ENCODE measurements around the gene NTM. TPM values are rescaled to one million over a fixed set of nuclear protein-coding genes. Genes with fewer than 3 reads are reported as not detected.

Gene NTM
- total and polyA plus RNA-seq, 2 of the 8 experiments (the other 6 are each of a cell fraction or from before 2014, with no cell fraction given) = 13.4 to 20.0 TPM

DNA sequence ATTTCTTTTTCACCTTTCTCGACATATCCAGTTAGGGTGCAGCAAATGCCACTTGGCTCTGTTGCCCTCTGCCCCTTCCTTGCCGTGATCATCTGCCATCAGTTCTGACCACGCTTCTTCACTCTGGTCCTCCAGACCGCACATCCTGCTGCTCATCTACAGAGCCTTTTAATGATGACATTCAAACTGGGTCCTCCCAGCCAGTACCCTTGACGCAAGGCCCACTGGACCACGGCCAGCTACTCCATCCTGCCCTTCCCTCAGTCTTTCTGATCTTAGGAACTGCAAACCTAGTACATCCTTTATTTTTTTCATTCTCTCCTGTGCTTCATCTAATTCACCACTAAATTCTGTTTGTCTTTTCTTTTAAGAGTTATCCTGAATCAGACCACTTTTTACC, 551.8 kb downstream of the NTM start:
- H3K27ac ChIP-seq (ENCODE audit: low read depth, low read length) = no peak overlapping the region
- H3K56ac ChIP-seq (replicated peaks; ENCODE audit: insufficient read length, low read depth, low read length) = no peak overlapping the region
- no peak overlapping the region for H4K8ac ChIP-seq (ENCODE audit: extremely low read depth, insufficient read depth, low read length)
- no peak overlapping the region for H3K9ac ChIP-seq (replicated peaks in 1 of 4; ENCODE audit: extremely low read depth in 1 of 4, low read depth in 3 of 4, low read length in 3 of 4)
- TF ChIP-seq SRF (IDR thresholded peaks at IDR 0.05; ENCODE audit: low read depth, low read length) (no peak), ZNF274 (IDR thresholded peaks at IDR 0.05; ENCODE audit: borderline replicate concordance, extremely low read depth, low read length) (no peak), PHF8 (conservative IDR thresholded peaks at IDR 0.05; ENCODE audit: low read depth, low read length) (no peak), BCL11A (IDR thresholded peaks at IDR 0.05; ENCODE audit: low read depth in 2 of 2, low read length in 2 of 2) (no peak), JUND (IDR thresholded peaks at IDR 0.05; ENCODE audit: low read length) (no peak)
- TF ChIP-seq, protein P1, sequence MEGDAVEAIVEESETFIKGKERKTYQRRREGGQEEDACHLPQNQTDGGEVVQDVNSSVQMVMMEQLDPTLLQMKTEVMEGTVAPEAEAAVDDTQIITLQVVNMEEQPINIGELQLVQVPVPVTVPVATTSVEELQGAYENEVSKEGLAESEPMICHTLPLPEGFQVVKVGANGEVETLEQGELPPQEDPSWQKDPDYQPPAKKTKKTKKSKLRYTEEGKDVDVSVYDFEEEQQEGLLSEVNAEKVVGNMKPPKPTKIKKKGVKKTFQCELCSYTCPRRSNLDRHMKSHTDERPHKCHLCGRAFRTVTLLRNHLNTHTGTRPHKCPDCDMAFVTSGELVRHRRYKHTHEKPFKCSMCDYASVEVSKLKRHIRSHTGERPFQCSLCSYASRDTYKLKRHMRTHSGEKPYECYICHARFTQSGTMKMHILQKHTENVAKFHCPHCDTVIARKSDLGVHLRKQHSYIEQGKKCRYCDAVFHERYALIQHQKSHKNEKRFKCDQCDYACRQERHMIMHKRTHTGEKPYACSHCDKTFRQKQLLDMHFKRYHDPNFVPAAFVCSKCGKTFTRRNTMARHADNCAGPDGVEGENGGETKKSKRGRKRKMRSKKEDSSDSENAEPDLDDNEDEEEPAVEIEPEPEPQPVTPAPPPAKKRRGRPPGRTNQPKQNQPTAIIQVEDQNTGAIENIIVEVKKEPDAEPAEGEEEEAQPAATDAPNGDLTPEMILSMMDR (IDR thresholded peaks at IDR 0.05; ENCODE audit: control extremely low read depth in 1 of 3, insufficient read depth in 1 of 3, low read depth in 1 of 3, low read length in 3 of 3) = no peak
- H4K20me1 ChIP-seq (replicated peaks in 1 of 2; ENCODE audit: control insufficient read depth in 1 of 2, insufficient read depth in 2 of 2, low read length in 2 of 2) = no peaks in the 10 kb centered on the region
- no peak overlapping the region for H2BK5ac ChIP-seq (ENCODE audit: low read depth, low read length)
- H3K27me3 ChIP-seq (replicated peaks in 1 of 4; ENCODE audit: control insufficient read depth in 3 of 4, extremely low read depth in 1 of 4, insufficient read depth in 3 of 4, low read length in 3 of 4) = peaks cover 0 to 2% (median 0%) of the 10 kb centered on the region in 4 experiments; a peak in 1 of 7 replicates
- peaks cover under 1% of the 10 kb centered on the region for H3K79me1 ChIP-seq (ENCODE audit: low read depth, low read length)
- no peak overlapping the region for H4K91ac ChIP-seq (replicated peaks; ENCODE audit: insufficient read length, low read length)
- no peak overlapping the region for H4K5ac ChIP-seq (ENCODE audit: insufficient read length, low read depth, low read length)
- H2BK120ac ChIP-seq (replicated peaks; ENCODE audit: low read depth, low read length) = no peak overlapping the region
- WGBS, 2 experiments (ENCODE audit: extremely low coverage in 1 of 2, insufficient coverage in 1 of 2, insufficient read length in 1 of 2, insufficient replicate concordance in 2 of 2, low coverage in 1 of 2, low lambda C conversion rate in 2 of 2, missing lambda C conversion rate in 1 of 2) = 89% methylated on average over 6 of the region's 6 CpGs; no CpG with 5 or more reads in 1 of the 2 experiments
- DNase-seq (ENCODE audit: low read depth in 1 of 2, low spot score in 2 of 2) (no peak), FAIRE-seq (no peak)
- H2AK5ac ChIP-seq (ENCODE audit: low read depth, low read length) = no peak overlapping the region
- H2AFZ ChIP-seq (ENCODE audit: low read length) = no peak overlapping the region
- no peak overlapping the region for H3K18ac ChIP-seq (ENCODE audit: extremely low read depth, low read length)
- no peak overlapping the region for H3K14ac ChIP-seq (ENCODE audit: insufficient read length)
- H3K36me3 ChIP-seq (ENCODE audit: control insufficient read depth in 2 of 4, insufficient read depth in 4 of 4, low read length in 3 of 4) = no peaks in the 10 kb centered on the region; a peak in 1 of 8 replicates
- POLR2A ChIA-PET (ENCODE audit: partially characterized antibody) = interaction anchor here (0.8 kb wide), 1 partner anchor 77 kb away, joined by 3 read pairs; no protein-coding TSS in a partner anchor
- no peak overlapping the region for H2BK15ac ChIP-seq (ENCODE audit: low read length)
- H3K4me2 ChIP-seq (ENCODE audit: insufficient read depth in 1 of 2, low read depth in 2 of 2, low read length in 2 of 2) = no peak overlapping the region
- CTCF ChIA-PET (ENCODE audit: partially characterized antibody) = interaction anchor here (1.2 to 2.4 kb wide), 2 partner anchors 15 to 205 kb away, joined by 5 to 6 read pairs; no protein-coding TSS in a partner anchor
- H3K4me3 ChIP-seq (ENCODE audit: extremely low read depth in 1 of 4, insufficient read depth in 2 of 4, low read depth in 3 of 4, low read length in 4 of 4) = no peak overlapping the region
- H3K23me2 ChIP-seq (ENCODE audit: low read depth, low read length) = no peaks in the 10 kb centered on the region
- no peak overlapping the region for H3K23ac ChIP-seq (ENCODE audit: insufficient read length)
- H2BK12ac ChIP-seq (ENCODE audit: low read depth, low read length) = no peak overlapping the region
- H3K9me3 ChIP-seq (ENCODE audit: insufficient read depth in 2 of 2, low read depth in 1 of 2, low read length in 1 of 2) = no peaks in the 10 kb centered on the region
- H2BK20ac ChIP-seq (ENCODE audit: low read length) = no peak overlapping the region
- H3K4me1 ChIP-seq (replicated peaks in 1 of 4; ENCODE audit: control insufficient read depth in 3 of 4, insufficient read depth in 4 of 4, low read length in 3 of 4) = peaks cover 4 to 11% (median 9%) of the 10 kb centered on the region in 4 experiments; a peak in 5 of 7 replicates
- no peaks in the 10 kb centered on the region for H3K79me2 ChIP-seq (ENCODE audit: control insufficient read depth in 1 of 2, insufficient read depth in 2 of 2, low read length in 2 of 2)
- H3K4ac ChIP-seq (replicated peaks; ENCODE audit: insufficient read length, low read depth, low read length) = no peak overlapping the region
